ENCODE data around the gene NRP1.

NRP1 gene

GRCh38 chr10:33151344-33151864 is 183.1 kb downstream of the NRP1 start:
- H3K27ac ChIP-seq (ENCODE audit: insufficient read depth in 1 of 2, low read depth in 1 of 2, low read length in 2 of 2, poor library complexity in 1 of 2, severe bottlenecking in 2 of 2), result no peak overlapping the region
- no peak overlapping the region for H3K4me3 ChIP-seq (ENCODE audit: control insufficient read depth in 1 of 7, extremely low read depth in 1 of 7, insufficient read depth in 4 of 7, low read depth in 2 of 7, low read length in 6 of 7)
- ChIA-PET POLR2A (no interaction called here), CTCF (no interaction called here)
- H3K36me3 ChIP-seq (ENCODE audit: control insufficient read depth in 4 of 4, insufficient read depth in 4 of 4, low read length in 3 of 4), result no peaks in the 10 kb centered on the region
- H3K27me3 ChIP-seq (replicated peaks in 2 of 5; ENCODE audit: control insufficient read depth in 4 of 5, insufficient read depth in 5 of 5, low read length in 4 of 5), result no peaks in the 10 kb centered on the region
- no peaks in the 10 kb centered on the region for H3K9me3 ChIP-seq (ENCODE audit: control extremely low read depth in 1 of 5, control insufficient read depth in 4 of 5, insufficient read depth in 2 of 5, low read depth in 1 of 5, low read length in 4 of 5)
- no peak for DNase-seq
- WGBS (ENCODE audit: insufficient coverage), result 93% methylated on average over 3 of the region's 3 CpGs
- H3K4me1 ChIP-seq (ENCODE audit: control extremely low read depth in 1 of 4, control insufficient read depth in 4 of 4, insufficient read depth in 4 of 4, low read length in 3 of 4), result no peaks in the 10 kb centered on the region

- ChIA-PET CTCF (no interaction called here), POLR2A (no interaction called here)
- H3K4me1 ChIP-seq (ENCODE audit: control extremely low read depth in 1 of 4, control insufficient read depth in 4 of 4, insufficient read depth in 4 of 4, low read length in 3 of 4), result no peaks in the 10 kb centered on the region
- H3K36me3 ChIP-seq (ENCODE audit: control insufficient read depth in 4 of 4, insufficient read depth in 4 of 4, low read length in 3 of 4), result no peaks in the 10 kb centered on the region
- no peaks in the 10 kb centered on the region for H3K27me3 ChIP-seq (replicated peaks in 2 of 5; ENCODE audit: control insufficient read depth in 4 of 5, insufficient read depth in 5 of 5, low read length in 4 of 5)
- no peak for DNase-seq
- WGBS (ENCODE audit: insufficient coverage), result 100% methylated on average over 1 of the region's 1 CpG
- no peak overlapping the region for H3K4me3 ChIP-seq (ENCODE audit: control insufficient read depth in 1 of 7, extremely low read depth in 1 of 7, insufficient read depth in 4 of 7, low read depth in 2 of 7, low read length in 6 of 7)
- no peak overlapping the region for H3K27ac ChIP-seq (ENCODE audit: insufficient read depth in 1 of 2, low read depth in 1 of 2, low read length in 2 of 2, poor library complexity in 1 of 2, severe bottlenecking in 2 of 2)
- no peaks in the 10 kb centered on the region for H3K9me3 ChIP-seq (ENCODE audit: control extremely low read depth in 1 of 5, control insufficient read depth in 4 of 5, insufficient read depth in 2 of 5, low read depth in 1 of 5, low read length in 4 of 5)
Observed at GRCh38 chr10:33150889-33151288, 183.6 kb downstream of the NRP1 start.

GRCh38 chr10:33150146-33150545 is 184.3 kb downstream of the NRP1 start:
- CTCF ChIA-PET, result no interaction called here
- Histone ChIP-seq H3K27ac (ENCODE audit: insufficient read depth in 1 of 2, low read depth in 1 of 2, low read length in 2 of 2, poor library complexity in 1 of 2, severe bottlenecking in 2 of 2) (no peak overlapping the region), H3K4me3 (ENCODE audit: control insufficient read depth in 1 of 7, extremely low read depth in 1 of 7, insufficient read depth in 4 of 7, low read depth in 2 of 7, low read length in 6 of 7) (no peak overlapping the region), H3K27me3 (replicated peaks in 2 of 5; ENCODE audit: control insufficient read depth in 4 of 5, insufficient read depth in 5 of 5, low read length in 4 of 5) (no peaks in the 10 kb centered on the region), H3K4me1 (ENCODE audit: control extremely low read depth in 1 of 4, control insufficient read depth in 4 of 4, insufficient read depth in 4 of 4, low read length in 3 of 4) (no peaks in the 10 kb centered on the region), H3K36me3 (ENCODE audit: control insufficient read depth in 4 of 4, insufficient read depth in 4 of 4, low read length in 3 of 4) (no peaks in the 10 kb centered on the region), H3K9me3 (ENCODE audit: control extremely low read depth in 1 of 5, control insufficient read depth in 4 of 5, insufficient read depth in 2 of 5, low read depth in 1 of 5, low read length in 4 of 5) (no peaks in the 10 kb centered on the region)
- POLR2A ChIA-PET, result no interaction called here
- no CpG with 5 or more reads among the region's 2 CpGs for WGBS (ENCODE audit: insufficient coverage)
- no peak for DNase-seq

GRCh38 chr10:33147013-33147310 is 187.5 kb downstream of the NRP1 start:
- DNase-seq, result no peak
- POLR2A ChIA-PET, result no interaction called here
- no peaks in the 10 kb centered on the region for H3K9me3 ChIP-seq (ENCODE audit: control extremely low read depth in 1 of 5, control insufficient read depth in 4 of 5, insufficient read depth in 2 of 5, low read depth in 1 of 5, low read length in 4 of 5)
- H3K4me3 ChIP-seq (ENCODE audit: control insufficient read depth in 1 of 7, extremely low read depth in 1 of 7, insufficient read depth in 4 of 7, low read depth in 2 of 7, low read length in 6 of 7), result no peak overlapping the region
- WGBS (ENCODE audit: insufficient coverage), result 100% methylated on average over 1 of the region's 3 CpGs
- H3K4me1 ChIP-seq (ENCODE audit: control extremely low read depth in 1 of 4, control insufficient read depth in 4 of 4, insufficient read depth in 4 of 4, low read length in 3 of 4), result no peaks in the 10 kb centered on the region
- no peaks in the 10 kb centered on the region for H3K36me3 ChIP-seq (ENCODE audit: control insufficient read depth in 4 of 4, insufficient read depth in 4 of 4, low read length in 3 of 4)
- no peak overlapping the region for H3K27ac ChIP-seq (ENCODE audit: insufficient read depth in 1 of 2, low read depth in 1 of 2, low read length in 2 of 2, poor library complexity in 1 of 2, severe bottlenecking in 2 of 2)
- CTCF ChIA-PET, result interaction anchor here (1.2 to 1.3 kb wide), 2 partner anchors 14 to 138 kb away, joined by 3 to 4 read pairs; no protein-coding TSS in a partner anchor
- no peaks in the 10 kb centered on the region for H3K27me3 ChIP-seq (replicated peaks in 2 of 5; ENCODE audit: control insufficient read depth in 4 of 5, insufficient read depth in 5 of 5, low read length in 4 of 5)

- Histone ChIP-seq H3K9me3 (ENCODE audit: control extremely low read depth in 1 of 5, control insufficient read depth in 4 of 5, insufficient read depth in 2 of 5, low read depth in 1 of 5, low read length in 4 of 5) (no peaks in the 10 kb centered on the region), H3K27me3 (replicated peaks in 2 of 5; ENCODE audit: control insufficient read depth in 4 of 5, insufficient read depth in 5 of 5, low read length in 4 of 5) (no peaks in the 10 kb centered on the region), H3K36me3 (ENCODE audit: control insufficient read depth in 4 of 4, insufficient read depth in 4 of 4, low read length in 3 of 4) (no peaks in the 10 kb centered on the region), H3K27ac (ENCODE audit: insufficient read depth in 1 of 2, low read depth in 1 of 2, low read length in 2 of 2, poor library complexity in 1 of 2, severe bottlenecking in 2 of 2) (no peak overlapping the region), H3K4me1 (ENCODE audit: control extremely low read depth in 1 of 4, control insufficient read depth in 4 of 4, insufficient read depth in 4 of 4, low read length in 3 of 4) (no peaks in the 10 kb centered on the region), H3K4me3 (ENCODE audit: control insufficient read depth in 1 of 7, extremely low read depth in 1 of 7, insufficient read depth in 4 of 7, low read depth in 2 of 7, low read length in 6 of 7) (no peak overlapping the region)
- DNase-seq, result no peak
- ChIA-PET POLR2A (no interaction called here), CTCF (interaction anchor here (1.2 kb wide), 1 partner anchor 137 kb away, joined by 4 read pairs; no protein-coding TSS in a partner anchor)
- WGBS (ENCODE audit: insufficient coverage), result 98% methylated on average over 10 of the region's 10 CpGs
Observed at GRCh38 chr10:33146189-33147012, 188.1 kb downstream of the NRP1 start.

GRCh38 chr10:33145451-33146188 is 188.8 kb downstream of the NRP1 start:
- Histone ChIP-seq H3K36me3 (ENCODE audit: control insufficient read depth in 4 of 4, insufficient read depth in 4 of 4, low read length in 3 of 4) (no peaks in the 10 kb centered on the region), H3K27me3 (replicated peaks in 2 of 5; ENCODE audit: control insufficient read depth in 4 of 5, insufficient read depth in 5 of 5, low read length in 4 of 5) (no peaks in the 10 kb centered on the region), H3K4me3 (ENCODE audit: control insufficient read depth in 1 of 7, extremely low read depth in 1 of 7, insufficient read depth in 4 of 7, low read depth in 2 of 7, low read length in 6 of 7) (no peak overlapping the region), H3K27ac (ENCODE audit: insufficient read depth in 1 of 2, low read depth in 1 of 2, low read length in 2 of 2, poor library complexity in 1 of 2, severe bottlenecking in 2 of 2) (no peak overlapping the region), H3K9me3 (ENCODE audit: control extremely low read depth in 1 of 5, control insufficient read depth in 4 of 5, insufficient read depth in 2 of 5, low read depth in 1 of 5, low read length in 4 of 5) (no peaks in the 10 kb centered on the region), H3K4me1 (ENCODE audit: control extremely low read depth in 1 of 4, control insufficient read depth in 4 of 4, insufficient read depth in 4 of 4, low read length in 3 of 4) (no peaks in the 10 kb centered on the region)
- POLR2A ChIA-PET, result no interaction called here
- CTCF ChIA-PET, result interaction anchor here (1.5 kb wide), 1 partner anchor 10 kb away, joined by 4 read pairs; no protein-coding TSS in a partner anchor
- WGBS (ENCODE audit: insufficient coverage), result 94% methylated on average over 8 of the region's 8 CpGs
- DNase-seq, result no peak

- no peaks in the 10 kb centered on the region for H3K9me3 ChIP-seq (ENCODE audit: control extremely low read depth in 1 of 5, control insufficient read depth in 4 of 5, insufficient read depth in 2 of 5, low read depth in 1 of 5, low read length in 4 of 5)
- H3K4me3 ChIP-seq (ENCODE audit: control insufficient read depth in 1 of 7, extremely low read depth in 1 of 7, insufficient read depth in 4 of 7, low read depth in 2 of 7, low read length in 6 of 7), result no peak overlapping the region
- CTCF ChIA-PET, result interaction anchor here (0.7 to 1.0 kb wide), 2 partner anchors 10 to 28 kb away, joined by 3 read pairs; no protein-coding TSS in a partner anchor
- no peaks in the 10 kb centered on the region for H3K36me3 ChIP-seq (ENCODE audit: control insufficient read depth in 4 of 4, insufficient read depth in 4 of 4, low read length in 3 of 4)
- peak in 1 of 3 donors; percentile 17 for DNase-seq
- peaks cover 0 to 3% (median 0%) of the 10 kb centered on the region in 5 experiments for H3K27me3 ChIP-seq (replicated peaks in 2 of 5; ENCODE audit: control insufficient read depth in 4 of 5, insufficient read depth in 5 of 5, low read length in 4 of 5)
- H3K27ac ChIP-seq (ENCODE audit: insufficient read depth in 1 of 2, low read depth in 1 of 2, low read length in 2 of 2, poor library complexity in 1 of 2, severe bottlenecking in 2 of 2), result no peak overlapping the region
- POLR2A ChIA-PET, result no interaction called here
- H3K4me1 ChIP-seq (ENCODE audit: control extremely low read depth in 1 of 4, control insufficient read depth in 4 of 4, insufficient read depth in 4 of 4, low read length in 3 of 4), result no peaks in the 10 kb centered on the region
- WGBS (ENCODE audit: insufficient coverage), result 93% methylated on average over 3 of the region's 5 CpGs
Observed at GRCh38 chr10:33143160-33143728, 191.2 kb downstream of the NRP1 start.

Data from common myeloid progenitor, CD34-positive (primary cell).